HCT116 (cell line): ENCODE data around the gene ITPR2. TPM values are rescaled to one million over a fixed set of nuclear protein-coding genes. Genes with fewer than 3 reads are reported as not detected.

Experiments
- ATAC-seq: fragments of 200-7000 bp; cut with Tn5 transposase; 2 replicates; pipeline ENCODE4 v1.9.1; 2020; ENCODE audit warnings: mild to moderate bottlenecking, moderate library complexity
- BruUV-seq: library from RNA; stranded (reverse); fragments of 400-500 nt; replicated peaks from 2 replicates; lab custom pipeline; 2021; lab: Mats Ljungman, UMichigan
- CTCF ChIA-PET: fragments of 300-600 bp; sonication (Branson Sonifier 250); formaldehyde crosslinking; loops from one replicate; lab custom pipeline; 2021; ENCODE audit warnings: antibody characterized with exemption; lab: Charles Lee
- POLR2A ChIA-PET: fragments of 300-600, 350-600 bp; sonication (Branson Sonifier 250); formaldehyde crosslinking; loops from one replicate; lab custom pipeline; 2021; ENCODE audit warnings: antibody characterized with exemption; lab: Charles Lee
- RAD21 ChIA-PET, 2 experiments: fragments of 300-600 bp; sonication (Branson Sonifier 250); formaldehyde crosslinking; loops; one replicate each; lab custom pipeline; 2023; ENCODE audit warnings: low total read pairs in 2 of 2; ENCODE audit not compliant: uncharacterized antibody in 2 of 2, unreplicated experiment in 2 of 2, low non-redundant PET in 1 of 2; lab: Charles Lee
- DNase-seq: peaks from one replicate; pipeline ENCODE4 v3.0.0-alpha.2; 2010; ENCODE audit warnings: low read depth, low spot score
- H2AFZ ChIP-seq: fragments of 200-600 bp; shearing (Covaris generic), sonication (generic); 2 replicates; pipeline ENCODE4 v1.6.1; 2017; ENCODE audit warnings: low read depth, mixed run types, mixed read lengths, antibody characterized with exemption, low read length; ENCODE audit not compliant: poor library complexity, severe bottlenecking
- H3K27ac ChIP-seq: 2 replicates; pipeline ENCODE4 v1.5.1; 2012; ENCODE audit warnings: low read depth, low read length
- H3K27me3 ChIP-seq: fragments of 200-600 bp; sonication (generic); 2 replicates; pipeline ENCODE4 v1.6.1; 2016; ENCODE audit warnings: mixed run types, low read length, mixed read lengths; ENCODE audit not compliant: insufficient read depth
- H3K36me3 ChIP-seq, 2 experiments: fragments of 200-500 bp in 1 of 2; fragments of 200-600 bp in 1 of 2; sonication (Bioruptor generic) in 1 of 2; sonication (generic) in 1 of 2; 2 replicates each; pipeline versions ENCODE4 v1.5.1 to v1.6.1; 2014 to 2016; ENCODE audit warnings: low read length in 2 of 2, inconsistent platforms in 1 of 2, mixed read lengths in 1 of 2, mixed run types in 1 of 2; ENCODE audit not compliant: insufficient read depth in 2 of 2, control insufficient read depth in 1 of 2
- H3K4me1 ChIP-seq, 2 experiments: fragments of 200-600 bp in 1 of 2; sonication (generic) in 1 of 2; 2 replicates each; pipeline versions ENCODE4 v1.5.1 to v1.6.1; 2012 to 2017; ENCODE audit warnings: low read length in 2 of 2, inconsistent platforms in 1 of 2, mild to moderate bottlenecking in 1 of 2, mixed read lengths in 1 of 2, mixed run types in 1 of 2, moderate library complexity in 1 of 2; ENCODE audit not compliant: insufficient read depth in 2 of 2, control insufficient read depth in 1 of 2
- H3K4me2 ChIP-seq: fragments of 200-600 bp; sonication (generic); 2 replicates; pipeline ENCODE4 v1.6.1; 2017; ENCODE audit warnings: mixed run types, low read length, mixed read lengths
- H3K4me3 ChIP-seq, 2 experiments: fragments of 200-600 bp in 1 of 2; sonication (generic) in 1 of 2; replicated peaks in 1 of 2; 2 replicates each; pipeline ENCODE4 v1.5.1; 2011 to 2016; ENCODE audit warnings: low read length in 2 of 2, control low read depth in 1 of 2, low read depth in 1 of 2, mild to moderate bottlenecking in 1 of 2, mixed read lengths in 1 of 2, mixed run types in 1 of 2
- H3K79me2 ChIP-seq: fragments of 200-600 bp; sonication (generic); 2 replicates; pipeline ENCODE4 v1.6.1; 2017; ENCODE audit warnings: mild to moderate bottlenecking, mixed run types, low read length, moderate library complexity, mixed read lengths; ENCODE audit not compliant: insufficient read depth
- H3K9ac ChIP-seq: fragments of 200-600 bp; sonication (generic); 2 replicates; pipeline ENCODE4 v1.6.1; 2016; ENCODE audit warnings: low read length, mixed read lengths
- H3K9me2 ChIP-seq: fragments of 200-600 bp; sonication (generic), shearing (Covaris generic); 2 replicates; pipeline ENCODE4 v1.6.1; 2017; ENCODE audit warnings: mixed run types, mild to moderate bottlenecking, moderate library complexity; ENCODE audit not compliant: insufficient read depth
- H3K9me3 ChIP-seq, 2 experiments: fragments of 200-500 bp in 1 of 2; fragments of 200-600 bp in 1 of 2; sonication (Bioruptor generic) in 1 of 2; sonication (generic) in 1 of 2; 2 replicates each; pipeline ENCODE4 v1.6.1; 2014 to 2017; ENCODE audit warnings: low read length in 2 of 2, mixed read lengths in 2 of 2, inconsistent platforms in 1 of 2, low read depth in 1 of 2, mild to moderate bottlenecking in 1 of 2, mixed run types in 1 of 2, moderate library complexity in 1 of 2; ENCODE audit not compliant: control insufficient read depth in 1 of 2, insufficient read depth in 1 of 2
- H4K20me1 ChIP-seq: fragments of 200-600 bp; sonication (generic), shearing (Covaris generic); 2 replicates; pipeline ENCODE4 v1.6.1; 2017; ENCODE audit warnings: mixed run types, mild to moderate bottlenecking, moderate library complexity; ENCODE audit not compliant: insufficient read depth
- CBX3 ChIP-seq: IDR thresholded peaks from 2 replicates; pipeline ENCODE4 v1.6.1; 2012; ENCODE audit warnings: low read depth
- EZH2 ChIP-seq: fragments of 200-600 bp; sonication (generic); IDR thresholded peaks from 2 replicates; pipeline ENCODE4 v1.6.1; 2017; ENCODE audit warnings: antibody characterized with exemption, mixed run types
- EZH2phosphoT487 ChIP-seq: fragments of 200-600 bp; IDR thresholded peaks from 2 replicates; pipeline ENCODE4 v1.6.1; 2018; ENCODE audit warnings: antibody characterized with exemption, borderline replicate concordance
- POLR2AphosphoS5 ChIP-seq: IDR thresholded peaks from 2 replicates; pipeline ENCODE4 v1.6.1; 2011; ENCODE audit warnings: mild to moderate bottlenecking, low read depth, low read length, moderate library complexity
- TCF7L2 ChIP-seq: IDR thresholded peaks from 2 replicates; pipeline ENCODE4 v1.7.0; 2011; ENCODE audit warnings: borderline replicate concordance, inconsistent platforms; ENCODE audit not compliant: insufficient read depth, insufficient read length; ENCODE audit errors: extremely low read depth
- ZBTB33 ChIP-seq: IDR thresholded peaks from 2 replicates; pipeline ENCODE4 v1.6.1; 2011; ENCODE audit warnings: mild to moderate bottlenecking, low read length, moderate library complexity; ENCODE audit not compliant: insufficient replicate concordance; ENCODE audit errors: extremely low read depth
- intact Hi-C: fragments of 100-400 bp; cut with micrococcal nuclease; formaldehyde crosslinking; loops from 2 replicates; pipeline ENCODE4 v1.10.0; 2022
- total RNA-seq: library from RNA; stranded (reverse); gene quantifications from one replicate; pipeline ENCODE4 v1.2.1, GENCODE V29; 2021; ENCODE audit not compliant: unreplicated experiment
- TF ChIP-seq, protein P1 (sequence below): IDR thresholded peaks from 2 replicates; pipeline ENCODE4 v1.6.1; 2012
- TF ChIP-seq, protein P2 (sequence below), 3 experiments: fragments of 200-600 bp in 1 of 3; sonication (generic) in 1 of 3; IDR thresholded peaks in 2 of 3; conservative IDR thresholded peaks in 1 of 3; 2 replicates each; pipeline ENCODE4 v1.5.1; 2012 to 2017; ENCODE audit warnings: low read depth in 2 of 3, low read length in 2 of 3, antibody characterized with exemption in 1 of 3, borderline replicate concordance in 1 of 3, control low read depth in 1 of 3, mild to moderate bottlenecking in 1 of 3, mixed read lengths in 1 of 3, mixed run types in 1 of 3, moderate library complexity in 1 of 3; ENCODE audit not compliant: insufficient read depth in 1 of 3
- TF ChIP-seq, protein P3 (sequence below): IDR thresholded peaks from 2 replicates; pipeline ENCODE4 v1.6.1; 2012

The ITPR2 gene
- total RNA-seq, 1 experiment from 2014 or later, result 6.5 TPM

DNA sequence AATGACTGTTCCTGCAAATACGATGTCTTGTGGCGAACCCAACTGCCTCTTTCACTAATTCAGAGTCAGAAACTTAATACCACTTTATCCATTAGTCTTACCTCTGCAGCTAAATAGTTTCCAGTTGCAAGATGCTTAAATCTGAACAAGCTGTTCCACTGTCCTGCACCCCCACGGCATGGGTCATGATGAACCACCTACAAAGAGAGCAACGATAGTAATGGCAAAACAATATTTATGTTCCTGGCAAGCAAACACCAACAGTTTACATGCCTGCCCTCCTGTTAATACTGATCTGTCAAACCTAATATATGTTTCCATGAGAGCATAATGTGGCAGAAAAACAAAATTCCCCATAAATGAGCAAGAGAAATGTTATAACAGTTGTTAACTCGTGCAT, 121.9 kb downstream of the ITPR2 start:
- BruUV-seq, result no TSS peak
- Histone ChIP-seq H3K9me3 (no peaks in the 10 kb centered on the region), H3K4me1 (no peaks in the 10 kb centered on the region), H3K36me3 (no peaks in the 10 kb centered on the region), H3K4me3 (no peak overlapping the region), H3K27me3 (no peaks in the 10 kb centered on the region), H3K4me2 (no peak overlapping the region), H4K20me1 (no peaks in the 10 kb centered on the region), H2AFZ (no peak overlapping the region), H3K27ac (no peak overlapping the region), H3K9me2 (no peaks in the 10 kb centered on the region), H3K79me2 (no peaks in the 10 kb centered on the region), H3K9ac (no peak overlapping the region)
- no peak for TF ChIP-seq EZH2phosphoT487
- TF ChIP-seq, protein P1, sequence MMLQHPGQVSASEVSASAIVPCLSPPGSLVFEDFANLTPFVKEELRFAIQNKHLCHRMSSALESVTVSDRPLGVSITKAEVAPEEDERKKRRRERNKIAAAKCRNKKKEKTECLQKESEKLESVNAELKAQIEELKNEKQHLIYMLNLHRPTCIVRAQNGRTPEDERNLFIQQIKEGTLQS, result no peak
- no peak for TF ChIP-seq CBX3
- no peak for TF ChIP-seq POLR2AphosphoS5
- TF ChIP-seq ZBTB33, result no peak
- no peak for TF ChIP-seq EZH2
- TF ChIP-seq, protein P2, sequence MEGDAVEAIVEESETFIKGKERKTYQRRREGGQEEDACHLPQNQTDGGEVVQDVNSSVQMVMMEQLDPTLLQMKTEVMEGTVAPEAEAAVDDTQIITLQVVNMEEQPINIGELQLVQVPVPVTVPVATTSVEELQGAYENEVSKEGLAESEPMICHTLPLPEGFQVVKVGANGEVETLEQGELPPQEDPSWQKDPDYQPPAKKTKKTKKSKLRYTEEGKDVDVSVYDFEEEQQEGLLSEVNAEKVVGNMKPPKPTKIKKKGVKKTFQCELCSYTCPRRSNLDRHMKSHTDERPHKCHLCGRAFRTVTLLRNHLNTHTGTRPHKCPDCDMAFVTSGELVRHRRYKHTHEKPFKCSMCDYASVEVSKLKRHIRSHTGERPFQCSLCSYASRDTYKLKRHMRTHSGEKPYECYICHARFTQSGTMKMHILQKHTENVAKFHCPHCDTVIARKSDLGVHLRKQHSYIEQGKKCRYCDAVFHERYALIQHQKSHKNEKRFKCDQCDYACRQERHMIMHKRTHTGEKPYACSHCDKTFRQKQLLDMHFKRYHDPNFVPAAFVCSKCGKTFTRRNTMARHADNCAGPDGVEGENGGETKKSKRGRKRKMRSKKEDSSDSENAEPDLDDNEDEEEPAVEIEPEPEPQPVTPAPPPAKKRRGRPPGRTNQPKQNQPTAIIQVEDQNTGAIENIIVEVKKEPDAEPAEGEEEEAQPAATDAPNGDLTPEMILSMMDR (IDR thresholded peaks at IDR 0.05 in 2 of 3, conservative IDR thresholded peaks at IDR 0.05 in 1 of 3; ENCODE audit: borderline replicate concordance in 1 of 3, insufficient read depth in 1 of 3, low read depth in 2 of 3, low read length in 2 of 3), result no peak
- TF ChIP-seq, protein P3, sequence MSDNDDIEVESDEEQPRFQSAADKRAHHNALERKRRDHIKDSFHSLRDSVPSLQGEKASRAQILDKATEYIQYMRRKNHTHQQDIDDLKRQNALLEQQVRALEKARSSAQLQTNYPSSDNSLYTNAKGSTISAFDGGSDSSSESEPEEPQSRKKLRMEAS, result no peak
- no peak for TF ChIP-seq TCF7L2
- intact Hi-C loops, result no loop called here
- ChIA-PET POLR2A (no interaction called here), RAD21 (no interaction called here), CTCF (interaction anchor here (3.2 kb wide), 1 partner anchor 9 kb away, joined by 16 read pairs; no protein-coding TSS in a partner anchor)
- DNase-seq (no peak), ATAC-seq (no peak)
